OCI-LY3 (cell line): Measurements from ENCODE around the gene MEMO1.

ENCODE experiments used
- H2AFZ ChIP-seq: fragments of 200-600, 300-600 bp; shearing (Covaris generic); 2 replicates; pipeline ENCODE4 v1.6.0; 2014; ENCODE audit warnings: antibody characterized with exemption, low read depth, low read length
- H3K27ac ChIP-seq: fragments of 200-600, 300-600 bp; sonication (generic); 2 replicates; pipeline ENCODE4 v1.5.1; 2014; ENCODE audit warnings: mild to moderate bottlenecking, low read length, moderate library complexity, mixed read lengths
- H3K27me3 ChIP-seq: fragments of 200-600, 300-600 bp; sonication (generic); 2 replicates; pipeline ENCODE4 v1.6.1; 2014; ENCODE audit warnings: low read depth, low read length, mixed read lengths
- H3K36me3 ChIP-seq: fragments of 200-600, 300-600 bp; sonication (generic); replicated peaks from 2 replicates; pipeline ENCODE3; 2014; ENCODE audit warnings: low read depth, low read length, mixed read lengths
- H3K4me1 ChIP-seq: fragments of 300-600, 200-600 bp; sonication (generic); 2 replicates; pipeline ENCODE4 v1.6.1; 2014; ENCODE audit warnings: low read length, mixed read lengths
- H3K4me2 ChIP-seq: fragments of 200-600, 300-600 bp; sonication (generic); 2 replicates; pipeline ENCODE4 v1.6.1; 2014; ENCODE audit warnings: low read length, mixed read lengths
- H3K4me3 ChIP-seq: fragments of 300-600, 200-600 bp; sonication (generic); 2 replicates; pipeline ENCODE4 v1.5.1; 2014; ENCODE audit warnings: antibody characterized with exemption, mild to moderate bottlenecking, low read length, moderate library complexity
- H3K79me2 ChIP-seq: fragments of 300-600, 200-600 bp; shearing (Covaris generic); 2 replicates; pipeline ENCODE4 v1.6.1; 2014; ENCODE audit warnings: mild to moderate bottlenecking, low read length, mixed read lengths
- H3K9ac ChIP-seq: fragments of 300-600, 200-600 bp; shearing (Covaris generic); 2 replicates; pipeline ENCODE4 v1.6.0; 2014; ENCODE audit warnings: mild to moderate bottlenecking, low read length, moderate library complexity
- H3K9me3 ChIP-seq: fragments of 200-600, 300-600 bp; shearing (Covaris generic); 2 replicates; pipeline ENCODE4 v1.6.1; 2014; ENCODE audit warnings: low read length, mixed read lengths; ENCODE audit not compliant: insufficient read depth
- H4K20me1 ChIP-seq: fragments of 200-600, 300-600 bp; sonication (generic); 2 replicates; pipeline ENCODE4 v1.6.1; 2016; ENCODE audit warnings: low read length, mixed read lengths; ENCODE audit not compliant: insufficient read depth
- EZH2phosphoT487 ChIP-seq: fragments of 200-600 bp; shearing (Covaris generic); IDR thresholded peaks from 2 replicates; pipeline ENCODE4 v1.6.1; 2018; ENCODE audit warnings: antibody characterized with exemption, mixed run types, low read depth
- TF ChIP-seq, protein P1 (sequence below): fragments of 200-600, 300-600 bp; sonication (generic); IDR thresholded peaks from 2 replicates; pipeline ENCODE4 v1.5.1; 2014; ENCODE audit warnings: antibody characterized with exemption, low read length, low read depth

Gene MEMO1

GRCh38 chr2:31823558-31823957 is 187.2 kb downstream of the MEMO1 start:
- Histone ChIP-seq H3K4me2 (no peak overlapping the region), H3K27ac (no peak overlapping the region), H3K9ac (no peak overlapping the region), H3K27me3 (no peaks in the 10 kb centered on the region), H2AFZ (no peak overlapping the region), H3K4me1 (no peaks in the 10 kb centered on the region), H3K4me3 (no peak overlapping the region), H3K79me2 (no peaks in the 10 kb centered on the region), H3K9me3 (no peaks in the 10 kb centered on the region), H4K20me1 (no peaks in the 10 kb centered on the region), H3K36me3 (no peaks in the 10 kb centered on the region)
- TF ChIP-seq, protein P1, sequence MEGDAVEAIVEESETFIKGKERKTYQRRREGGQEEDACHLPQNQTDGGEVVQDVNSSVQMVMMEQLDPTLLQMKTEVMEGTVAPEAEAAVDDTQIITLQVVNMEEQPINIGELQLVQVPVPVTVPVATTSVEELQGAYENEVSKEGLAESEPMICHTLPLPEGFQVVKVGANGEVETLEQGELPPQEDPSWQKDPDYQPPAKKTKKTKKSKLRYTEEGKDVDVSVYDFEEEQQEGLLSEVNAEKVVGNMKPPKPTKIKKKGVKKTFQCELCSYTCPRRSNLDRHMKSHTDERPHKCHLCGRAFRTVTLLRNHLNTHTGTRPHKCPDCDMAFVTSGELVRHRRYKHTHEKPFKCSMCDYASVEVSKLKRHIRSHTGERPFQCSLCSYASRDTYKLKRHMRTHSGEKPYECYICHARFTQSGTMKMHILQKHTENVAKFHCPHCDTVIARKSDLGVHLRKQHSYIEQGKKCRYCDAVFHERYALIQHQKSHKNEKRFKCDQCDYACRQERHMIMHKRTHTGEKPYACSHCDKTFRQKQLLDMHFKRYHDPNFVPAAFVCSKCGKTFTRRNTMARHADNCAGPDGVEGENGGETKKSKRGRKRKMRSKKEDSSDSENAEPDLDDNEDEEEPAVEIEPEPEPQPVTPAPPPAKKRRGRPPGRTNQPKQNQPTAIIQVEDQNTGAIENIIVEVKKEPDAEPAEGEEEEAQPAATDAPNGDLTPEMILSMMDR, result no peak

DNA sequence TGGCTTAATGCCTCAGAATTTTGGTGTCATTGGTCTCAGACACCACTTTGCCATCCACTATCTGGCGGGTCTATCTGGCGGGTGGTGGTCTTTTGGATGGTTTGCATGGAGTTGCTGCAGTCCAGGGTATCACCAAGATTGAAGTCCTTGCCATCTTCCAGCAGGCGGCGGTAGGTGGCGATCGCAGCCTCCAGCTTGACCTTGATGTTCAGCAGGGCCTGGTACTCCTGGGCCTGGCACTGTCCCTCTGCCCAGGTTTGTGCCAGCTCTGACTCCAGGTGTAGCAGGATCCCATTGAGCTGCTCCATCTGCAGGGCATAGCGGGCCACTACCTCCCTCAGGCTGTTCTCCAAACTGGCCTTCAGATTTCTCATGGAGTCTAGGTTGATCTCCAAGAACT is 188.2 kb downstream of the MEMO1 start:
- TF ChIP-seq, protein P1, result no peak
- no peak for TF ChIP-seq EZH2phosphoT487
- H3K4me1 ChIP-seq, result no peaks in the 10 kb centered on the region
- no peak overlapping the region for H3K4me3 ChIP-seq
- no peak overlapping the region for H2AFZ ChIP-seq
- no peak overlapping the region for H3K27ac ChIP-seq
- H3K79me2 ChIP-seq, result no peaks in the 10 kb centered on the region
- H3K36me3 ChIP-seq, result no peaks in the 10 kb centered on the region
- no peaks in the 10 kb centered on the region for H3K27me3 ChIP-seq
- no peaks in the 10 kb centered on the region for H4K20me1 ChIP-seq
- H3K4me2 ChIP-seq, result no peak overlapping the region
- no peaks in the 10 kb centered on the region for H3K9me3 ChIP-seq
- H3K9ac ChIP-seq, result no peak overlapping the region
